HEK293T (cell line): ENCODE results near the gene DNM1L.
"Not testable (repeated sequence)": the region's sequence is repeated elsewhere in the genome, so short reads cannot be mapped to it uniquely, and the experiment has no call there.

Experiments used
- CTCF ChIA-PET: fragments of 350-600 bp; formaldehyde crosslinking; extraction: SDS; loops from one replicate; lab custom pipeline; 2021; ENCODE audit warnings: antibody characterized with exemption, inconsistent platforms; lab: Yijun Ruan, JAX
- POLR2A ChIA-PET: fragments of 350-600 bp; formaldehyde crosslinking; extraction: SDS; loops from one replicate; lab custom pipeline; 2020; ENCODE audit warnings: antibody characterized with exemption, inconsistent platforms; lab: Yijun Ruan, JAX
- DNase-seq: peaks from one replicate; pipeline ENCODE4 v3.0.0; 2012; ENCODE audit warnings: mixed read lengths; ENCODE audit errors: extremely low spot score
- ARNT ChIP-seq: fragments of 450-650 bp; IDR thresholded peaks from 2 replicates; pipeline ENCODE4 v1.6.1; 2017; ENCODE audit warnings: mild to moderate bottlenecking
- BHLHE40 ChIP-seq: fragments of 450-650 bp; IDR thresholded peaks from 2 replicates; pipeline ENCODE4 v1.6.1; 2016; ENCODE audit warnings: mild to moderate bottlenecking, moderate library complexity, borderline replicate concordance
- CTBP1 ChIP-seq: fragments of 450-650 bp; IDR thresholded peaks from 2 replicates; pipeline ENCODE4 v1.6.1; 2016; ENCODE audit warnings: borderline replicate concordance
- ELF4 ChIP-seq: fragments of 450-650 bp; IDR thresholded peaks from 2 replicates; pipeline ENCODE4 v1.6.1; 2017; ENCODE audit warnings: antibody characterized with exemption
- FOXA1 ChIP-seq: fragments of 450-650 bp; IDR thresholded peaks from 2 replicates; pipeline ENCODE4 v1.6.1; 2016; ENCODE audit warnings: mild to moderate bottlenecking
- FOXK2 ChIP-seq: fragments of 450-650 bp; IDR thresholded peaks from 2 replicates; pipeline ENCODE4 v1.6.1; 2016; ENCODE audit warnings: mild to moderate bottlenecking
- FOXM1 ChIP-seq: fragments of 450-650 bp; IDR thresholded peaks from 2 replicates; pipeline ENCODE4 v1.6.1; 2017; ENCODE audit warnings: mild to moderate bottlenecking, borderline replicate concordance
- HDGF ChIP-seq: fragments of 450-650 bp; IDR thresholded peaks from 2 replicates; pipeline ENCODE4 v1.6.1; 2017; ENCODE audit warnings: antibody characterized with exemption, borderline replicate concordance
- L3MBTL2 ChIP-seq: fragments of 450-650 bp; conservative IDR thresholded peaks from 2 replicates; pipeline ENCODE4 v1.6.1; 2016; ENCODE audit warnings: mild to moderate bottlenecking
- LEF1 ChIP-seq: fragments of 450-650 bp; IDR thresholded peaks from 2 replicates; pipeline ENCODE4 v1.6.1; 2017; ENCODE audit warnings: mild to moderate bottlenecking, borderline replicate concordance
- NFRKB ChIP-seq: fragments of 450-650 bp; IDR thresholded peaks from 2 replicates; pipeline ENCODE4 v1.6.1; 2016; ENCODE audit warnings: mild to moderate bottlenecking, moderate library complexity
- SP1 ChIP-seq: fragments of 450-650 bp; IDR thresholded peaks from 2 replicates; pipeline ENCODE4 v1.6.1; 2017
- SUZ12 ChIP-seq: fragments of 450-650 bp; IDR thresholded peaks from 2 replicates; pipeline ENCODE4 v1.6.1; 2016; ENCODE audit warnings: mild to moderate bottlenecking
- TARDBP ChIP-seq: fragments of 450-650 bp; IDR thresholded peaks from 2 replicates; pipeline ENCODE4 v1.6.1; 2016
- ZNF384 ChIP-seq: fragments of 450-650 bp; IDR thresholded peaks from 2 replicates; pipeline ENCODE4 v1.6.1; 2016
- TF ChIP-seq, protein P1 (sequence below): fragments of 450-650 bp; IDR thresholded peaks from 2 replicates; pipeline ENCODE4 v1.6.1; 2016

Gene DNM1L

DNA sequence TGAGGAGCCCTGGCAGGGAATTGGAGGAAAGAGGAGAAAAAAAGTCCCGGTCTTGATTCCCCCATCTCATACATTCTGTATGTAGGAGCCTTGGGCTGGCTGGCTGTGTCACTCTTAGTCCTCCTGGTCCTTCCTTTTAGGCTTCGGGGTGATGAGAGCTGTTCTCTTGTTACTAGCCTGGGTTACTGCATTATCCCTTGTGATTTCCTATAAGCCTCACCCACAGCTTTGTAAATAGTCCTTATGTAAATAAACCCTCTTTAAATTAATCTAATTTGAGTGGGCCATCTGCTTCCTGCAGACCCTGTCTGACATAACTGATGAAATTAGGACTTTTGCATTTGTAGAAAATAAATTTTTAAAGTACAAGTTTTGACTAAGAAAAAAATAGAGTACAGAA, 19.2 kb downstream of the DNM1L start:
- no peak for TF ChIP-seq FOXK2
- no peak for TF ChIP-seq ELF4
- TF ChIP-seq L3MBTL2: no peak
- no peak for TF ChIP-seq BHLHE40
- no peak for TF ChIP-seq ZNF384
- no peak for TF ChIP-seq SP1
- no peak for TF ChIP-seq LEF1
- TF ChIP-seq FOXA1: no peak
- no peak for TF ChIP-seq NFRKB
- no peak for TF ChIP-seq SUZ12
- TF ChIP-seq FOXM1: no peak
- no peak for TF ChIP-seq TARDBP
- TF ChIP-seq, protein P1, sequence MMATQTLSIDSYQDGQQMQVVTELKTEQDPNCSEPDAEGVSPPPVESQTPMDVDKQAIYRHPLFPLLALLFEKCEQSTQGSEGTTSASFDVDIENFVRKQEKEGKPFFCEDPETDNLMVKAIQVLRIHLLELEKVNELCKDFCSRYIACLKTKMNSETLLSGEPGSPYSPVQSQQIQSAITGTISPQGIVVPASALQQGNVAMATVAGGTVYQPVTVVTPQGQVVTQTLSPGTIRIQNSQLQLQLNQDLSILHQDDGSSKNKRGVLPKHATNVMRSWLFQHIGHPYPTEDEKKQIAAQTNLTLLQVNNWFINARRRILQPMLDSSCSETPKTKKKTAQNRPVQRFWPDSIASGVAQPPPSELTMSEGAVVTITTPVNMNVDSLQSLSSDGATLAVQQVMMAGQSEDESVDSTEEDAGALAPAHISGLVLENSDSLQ: no peak
- DNase-seq: no peak
- POLR2A ChIA-PET: interaction anchor here (0.6 to 1.7 kb wide), 2 partner anchors 13 to 19 kb away, joined by 3 to 6 read pairs; partner anchors contain the start of gene DNM1L
- CTCF ChIA-PET: no interaction called here

DNA sequence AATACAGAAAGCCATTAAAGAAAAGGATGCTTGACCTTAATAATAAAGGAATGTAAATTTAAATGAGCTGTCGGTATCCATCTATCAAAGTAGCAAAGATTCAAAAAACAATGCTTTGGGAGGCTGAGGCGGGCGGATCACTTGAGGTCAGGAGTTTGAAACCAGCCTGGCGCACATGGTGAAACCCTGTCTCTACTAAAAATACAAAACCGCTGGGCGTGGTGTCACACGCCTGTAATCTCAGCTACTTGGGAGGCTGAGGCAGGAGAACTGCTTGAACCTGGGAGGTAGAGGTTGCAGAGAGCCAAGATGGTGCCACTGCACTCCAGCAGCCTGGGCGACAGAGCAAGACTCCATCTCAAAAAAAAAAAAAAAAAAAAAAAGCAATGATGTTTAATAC, 20.3 kb downstream of the DNM1L start:
- CTCF ChIA-PET: interaction anchor here (1.1 kb wide), 1 partner anchor 32 kb away, joined by 3 read pairs; no protein-coding TSS in a partner anchor
- POLR2A ChIA-PET, DNase-seq: not testable (repeated sequence)

DNA sequence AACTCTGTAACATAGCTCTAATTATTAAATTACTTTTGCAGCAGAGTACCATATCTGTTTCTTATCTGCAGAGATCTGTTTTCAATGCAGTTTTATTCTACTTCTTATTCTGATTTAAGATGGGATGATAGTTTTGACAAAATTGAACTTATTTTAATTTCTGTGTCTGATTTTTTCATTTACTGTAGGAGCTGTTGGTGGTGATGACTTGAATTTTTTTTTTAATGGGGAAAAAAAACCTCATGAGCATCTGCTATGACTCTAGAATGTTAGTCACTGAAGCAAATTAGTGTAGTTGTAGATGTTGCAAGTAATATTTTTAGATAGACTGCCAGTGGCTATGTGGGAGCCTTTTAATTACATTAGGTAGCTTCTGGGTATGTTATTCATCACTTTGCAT, 23.4 kb downstream of the DNM1L start:
- CTCF ChIA-PET: interaction anchor here (0.6 kb wide), 2 partner anchors 8 to 831 kb away, joined by 3 to 4 read pairs; no protein-coding TSS in a partner anchor
- TF ChIP-seq TARDBP: no peak
- TF ChIP-seq, protein P1: no peak
- no peak for TF ChIP-seq CTBP1
- no peak for TF ChIP-seq L3MBTL2
- no peak for TF ChIP-seq ELF4
- TF ChIP-seq SUZ12: no peak
- no peak for TF ChIP-seq SP1
- no peak for TF ChIP-seq ZNF384
- TF ChIP-seq BHLHE40: no peak
- no peak for TF ChIP-seq FOXM1
- TF ChIP-seq FOXA1: no peak
- no peak for TF ChIP-seq LEF1
- TF ChIP-seq ARNT: no peak
- TF ChIP-seq NFRKB: no peak
- no peak for TF ChIP-seq HDGF
- no peak for TF ChIP-seq FOXK2
- no peak for DNase-seq
- POLR2A ChIA-PET: interaction anchor here (1.8 kb wide), 1 partner anchor 53 kb away, joined by 4 read pairs; the partner anchor contains the start of gene YARS2

DNA sequence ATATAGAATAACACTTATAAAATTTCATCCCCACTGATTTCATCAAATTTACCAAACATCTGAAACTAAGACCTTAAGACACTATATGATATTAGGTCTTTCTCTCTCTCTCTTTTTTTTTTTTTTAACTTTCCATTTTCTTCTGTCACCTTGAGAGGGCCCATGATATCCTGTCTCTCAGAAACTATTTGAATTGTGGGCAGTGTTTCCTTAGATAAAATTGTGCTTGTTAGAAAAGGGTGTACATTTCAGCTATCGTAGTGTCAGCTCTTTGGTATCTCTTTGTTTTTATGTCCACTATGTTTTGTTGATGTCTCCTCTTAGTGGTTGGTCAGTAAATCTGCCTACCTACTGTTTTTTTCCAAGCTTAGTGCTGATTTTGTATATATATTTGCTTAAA, 23.8 kb downstream of the DNM1L start:
- ChIA-PET POLR2A (interaction anchor here (1.2 to 1.8 kb wide), 2 partner anchors 24 to 53 kb away, joined by 3 to 4 read pairs; partner anchors contain the start of genes DNM1L and YARS2), CTCF (no interaction called here)
- no peak for DNase-seq
- no peak for TF ChIP-seq ARNT
- TF ChIP-seq FOXK2: no peak
- TF ChIP-seq, protein P1: no peak
- no peak for TF ChIP-seq BHLHE40
- no peak for TF ChIP-seq HDGF
- TF ChIP-seq TARDBP: no peak
- no peak for TF ChIP-seq FOXA1
- TF ChIP-seq L3MBTL2: no peak
- no peak for TF ChIP-seq SUZ12
- TF ChIP-seq SP1: no peak
- TF ChIP-seq ELF4: no peak
- TF ChIP-seq LEF1: no peak
- TF ChIP-seq FOXM1: no peak
- no peak for TF ChIP-seq ZNF384
- TF ChIP-seq CTBP1: no peak
- TF ChIP-seq NFRKB: no peak

DNA sequence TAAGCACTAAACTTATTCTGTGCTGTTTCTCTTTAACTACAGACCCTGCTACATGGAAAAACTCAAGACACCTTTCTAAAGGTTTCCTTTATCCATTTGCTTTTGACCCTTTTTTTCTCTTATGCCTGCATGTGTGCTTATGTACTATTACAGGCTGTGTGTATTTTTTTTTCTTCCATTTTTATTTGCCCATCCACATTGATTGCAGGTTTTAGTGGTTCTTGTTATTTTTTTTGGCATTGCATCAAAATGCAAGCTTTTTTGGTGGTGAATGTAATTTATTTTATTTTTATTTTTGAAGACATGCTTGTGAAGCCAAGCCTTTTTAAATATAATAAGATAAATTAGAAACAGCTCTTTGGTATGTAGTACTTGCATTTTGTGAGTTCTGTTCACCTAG, 26.7 kb downstream of the DNM1L start:
- TF ChIP-seq ELF4 (no peak), FOXM1 (no peak), FOXA1 (no peak), L3MBTL2 (no peak), FOXK2 (no peak), NFRKB (no peak), ARNT (no peak), SP1 (no peak), TARDBP (no peak), HDGF (no peak)
- TF ChIP-seq, protein P1: no peak
- ChIA-PET POLR2A (no interaction called here), CTCF (interaction anchor here (1.2 kb wide), 1 partner anchor 34 kb away, joined by 4 read pairs; no protein-coding TSS in a partner anchor)
- no peak for DNase-seq
